NT2/D1 (cell line): Measurements from ENCODE around the gene CCSAP.

Experiments used
- DNase-seq: peaks from one replicate; pipeline ENCODE4 v3.0.0-alpha.2; 2011; ENCODE audit warnings: low read depth, low spot score
- H3K27me3 ChIP-seq: 2 replicates; pipeline ENCODE4 v1.6.0; 2011; ENCODE audit warnings: mild to moderate bottlenecking; ENCODE audit not compliant: insufficient read length, insufficient read depth
- H3K36me3 ChIP-seq: 2 replicates; pipeline ENCODE4 v1.6.1; 2011; ENCODE audit warnings: mild to moderate bottlenecking, low read length, mixed read lengths; ENCODE audit not compliant: insufficient read depth, insufficient read length
- H3K4me1 ChIP-seq: 2 replicates; pipeline ENCODE4 v1.5.1; 2011; ENCODE audit not compliant: insufficient read depth, insufficient read length
- H3K4me3 ChIP-seq: 2 replicates; pipeline ENCODE4 v1.5.1; 2011; ENCODE audit warnings: low read depth; ENCODE audit not compliant: insufficient read length
- H3K9ac ChIP-seq: 2 replicates; pipeline ENCODE4 v1.6.0; 2011; ENCODE audit warnings: low read depth; ENCODE audit not compliant: insufficient read length
- H3K9me3 ChIP-seq: 2 replicates; pipeline ENCODE4 v1.5.1; 2011; ENCODE audit warnings: mild to moderate bottlenecking, low read length; ENCODE audit not compliant: insufficient read depth
- SUZ12 ChIP-seq: IDR thresholded peaks from 2 replicates; pipeline ENCODE4 v1.6.1; 2011; ENCODE audit not compliant: insufficient read length, insufficient read depth; ENCODE audit errors: extremely low read depth
- YY1 ChIP-seq: IDR thresholded peaks from 2 replicates; pipeline ENCODE4 v1.6.1; 2011; ENCODE audit not compliant: insufficient read length, insufficient read depth
- ZNF274 ChIP-seq: IDR thresholded peaks from 2 replicates; pipeline ENCODE4 v1.6.1; 2011; ENCODE audit warnings: mild to moderate bottlenecking, low read depth, low read length

CCSAP gene

GRCh38 chr1:229325401-229325800, 17.4 kb downstream of the CCSAP start:
- no peak for DNase-seq
- TF ChIP-seq ZNF274 (no peak), SUZ12 (no peak), YY1 (no peak)
- Histone ChIP-seq H3K4me3 (no peak overlapping the region), H3K9me3 (no peaks in the 10 kb centered on the region), H3K36me3 (peaks cover 36% of the 10 kb centered on the region), H3K27me3 (no peaks in the 10 kb centered on the region), H3K4me1 (no peaks in the 10 kb centered on the region), H3K9ac (no peak overlapping the region)

- TF ChIP-seq YY1, result no peak
- no peak for DNase-seq
- H3K4me3 ChIP-seq, result no peak overlapping the region
- no peaks in the 10 kb centered on the region for H3K9me3 ChIP-seq
- no peak overlapping the region for H3K9ac ChIP-seq
- H3K27me3 ChIP-seq, result no peaks in the 10 kb centered on the region
- no peaks in the 10 kb centered on the region for H3K4me1 ChIP-seq
- peaks cover 42% of the 10 kb centered on the region for H3K36me3 ChIP-seq
Measured at GRCh38 chr1:229323885-229324553, 18.8 kb downstream of the CCSAP start.

GRCh38 chr1:229323201-229323600, 19.6 kb downstream of the CCSAP start:
- no peaks in the 10 kb centered on the region for H3K4me1 ChIP-seq
- H3K9me3 ChIP-seq, result no peaks in the 10 kb centered on the region
- no peak for DNase-seq
- H3K36me3 ChIP-seq, result peaks cover 39% of the 10 kb centered on the region
- TF ChIP-seq YY1, result no peak
- no peak for TF ChIP-seq SUZ12
- TF ChIP-seq ZNF274, result no peak
- H3K27me3 ChIP-seq, result no peaks in the 10 kb centered on the region
- H3K9ac ChIP-seq, result no peak overlapping the region
- H3K4me3 ChIP-seq, result no peak overlapping the region

- H3K9me3 ChIP-seq, result no peaks in the 10 kb centered on the region
- peaks cover 16% of the 10 kb centered on the region for H3K36me3 ChIP-seq
- no peaks in the 10 kb centered on the region for H3K27me3 ChIP-seq
- DNase-seq, result no peak
- no peak overlapping the region for H3K4me3 ChIP-seq
- no peak for TF ChIP-seq ZNF274
- TF ChIP-seq YY1, result no peak
- TF ChIP-seq SUZ12, result no peak
- H3K9ac ChIP-seq, result no peak overlapping the region
- H3K4me1 ChIP-seq, result no peaks in the 10 kb centered on the region
Measured at GRCh38 chr1:229319487-229319886, 23.4 kb downstream of the CCSAP start.

- no peaks in the 10 kb centered on the region for H3K9me3 ChIP-seq
- H3K4me3 ChIP-seq, result no peak overlapping the region
- no peaks in the 10 kb centered on the region for H3K4me1 ChIP-seq
- no peaks in the 10 kb centered on the region for H3K27me3 ChIP-seq
- DNase-seq, result no peak
- H3K9ac ChIP-seq, result no peak overlapping the region
- TF ChIP-seq SUZ12 (no peak), ZNF274 (no peak), YY1 (no peak)
- H3K36me3 ChIP-seq, result peaks cover 7% of the 10 kb centered on the region
Measured at GRCh38 chr1:229318056-229318455, 24.8 kb downstream of the CCSAP start.

GRCh38 chr1:229316166-229316565, 26.7 kb downstream of the CCSAP start:
- H3K4me3 ChIP-seq, result no peak overlapping the region
- no peaks in the 10 kb centered on the region for H3K4me1 ChIP-seq
- no peak overlapping the region for H3K9ac ChIP-seq
- H3K9me3 ChIP-seq, result no peaks in the 10 kb centered on the region
- H3K27me3 ChIP-seq, result no peaks in the 10 kb centered on the region
- no peak for DNase-seq
- H3K36me3 ChIP-seq, result peaks cover 7% of the 10 kb centered on the region
- TF ChIP-seq YY1 (no peak), SUZ12 (no peak), ZNF274 (no peak)

- Histone ChIP-seq H3K4me1 (no peaks in the 10 kb centered on the region), H3K9ac (no peak overlapping the region), H3K27me3 (no peaks in the 10 kb centered on the region), H3K4me3 (no peak overlapping the region), H3K9me3 (no peaks in the 10 kb centered on the region), H3K36me3 (peaks cover 16% of the 10 kb centered on the region)
- no peak for TF ChIP-seq SUZ12
- TF ChIP-seq YY1, result no peak
- TF ChIP-seq ZNF274, result no peak
- DNase-seq, result no peak
Measured at GRCh38 chr1:229310833-229311232, 32.0 kb downstream of the CCSAP start.

GRCh38 chr1:229309684-229310083, 33.2 kb downstream of the CCSAP start:
- Histone ChIP-seq H3K9ac (no peak overlapping the region), H3K36me3 (peaks cover 17% of the 10 kb centered on the region), H3K4me3 (no peak overlapping the region), H3K4me1 (no peaks in the 10 kb centered on the region), H3K27me3 (no peaks in the 10 kb centered on the region), H3K9me3 (no peaks in the 10 kb centered on the region)
- no peak for DNase-seq
- TF ChIP-seq ZNF274 (no peak), YY1 (no peak), SUZ12 (no peak)
